Glutamatergic neuron (in vitro differentiated cells): ENCODE results near the gene MYF6. TPM values are rescaled to one million over a fixed set of nuclear protein-coding genes. Genes with fewer than 3 reads are reported as not detected.

Experiments used
- DNase-seq: peaks from one replicate; pipeline ENCODE4 v3.0.0; 2022
- H3K27ac Mint-ChIP-seq: one replicate; pipeline ENCODE4 v1.8.0; 2020; ENCODE audit warnings: mild to moderate bottlenecking, mixed read lengths, inconsistent platforms; ENCODE audit not compliant: unreplicated experiment
- H3K27me3 Mint-ChIP-seq: one replicate; pipeline ENCODE4 v1.8.0; 2020; ENCODE audit warnings: mild to moderate bottlenecking, moderate library complexity, mixed read lengths, inconsistent platforms; ENCODE audit not compliant: unreplicated experiment
- H3K36me3 Mint-ChIP-seq: one replicate; pipeline ENCODE4 v1.8.0; 2020; ENCODE audit warnings: mild to moderate bottlenecking, mixed read lengths, inconsistent platforms; ENCODE audit not compliant: unreplicated experiment
- H3K4me1 Mint-ChIP-seq: one replicate; pipeline ENCODE4 v1.8.0; 2020; ENCODE audit warnings: mild to moderate bottlenecking, low read depth, mixed read lengths, inconsistent platforms; ENCODE audit not compliant: unreplicated experiment
- H3K4me3 Mint-ChIP-seq: one replicate; pipeline ENCODE4 v1.8.0; 2020; ENCODE audit warnings: mild to moderate bottlenecking, mixed read lengths, inconsistent platforms; ENCODE audit not compliant: unreplicated experiment
- H3K9me3 Mint-ChIP-seq: one replicate; pipeline ENCODE4 v1.8.0; 2020; ENCODE audit warnings: mild to moderate bottlenecking, moderate library complexity, mixed read lengths, inconsistent platforms; ENCODE audit not compliant: unreplicated experiment
- CTCF ChIP-seq: fragments of 200-600 bp; sonication (generic); IDR thresholded peaks from one replicate; pipeline ENCODE4 v1.5.0; 2021; ENCODE audit not compliant: partially characterized antibody, unreplicated experiment
- total RNA-seq: library from RNA; stranded (reverse); fragmentation: NEBNext Ultra II Directional; extraction: Animal tissue kit (Norgen Biotek cat#: 25700); gene quantifications from one replicate; pipeline ENCODE4 v1.2.1, GENCODE V29; 2021; ENCODE audit not compliant: unreplicated experiment

The MYF6 gene
- total RNA-seq, 1 donor from 2014 or later: not detected

GRCh38 chr12:80684077-80684495 lies 23.3 kb upstream of the MYF6 start:
- Mint-ChIP-seq H3K36me3 (no peaks in the 10 kb centered on the region), H3K27ac (no peak overlapping the region), H3K9me3 (no peaks in the 10 kb centered on the region), H3K4me3 (no peak overlapping the region), H3K27me3 (no peaks in the 10 kb centered on the region), H3K4me1 (no peaks in the 10 kb centered on the region)
- DNase-seq: no peak
- TF ChIP-seq CTCF: no peak

GRCh38 chr12:80690090-80690489 lies 17.3 kb upstream of the MYF6 start:
- H3K27ac Mint-ChIP-seq: no peak overlapping the region
- no peaks in the 10 kb centered on the region for H3K36me3 Mint-ChIP-seq
- H3K27me3 Mint-ChIP-seq: no peaks in the 10 kb centered on the region
- no peak for TF ChIP-seq CTCF
- no peak overlapping the region for H3K4me3 Mint-ChIP-seq
- H3K9me3 Mint-ChIP-seq: no peaks in the 10 kb centered on the region
- no peak for DNase-seq
- H3K4me1 Mint-ChIP-seq: no peaks in the 10 kb centered on the region

- TF ChIP-seq CTCF: no peak
- H3K27ac Mint-ChIP-seq: no peak overlapping the region
- no peak overlapping the region for H3K4me3 Mint-ChIP-seq
- DNase-seq: no peak
- no peaks in the 10 kb centered on the region for H3K36me3 Mint-ChIP-seq
- H3K9me3 Mint-ChIP-seq: no peaks in the 10 kb centered on the region
- H3K4me1 Mint-ChIP-seq: no peaks in the 10 kb centered on the region
- H3K27me3 Mint-ChIP-seq: no peaks in the 10 kb centered on the region
Observed at GRCh38 chr12:80690513-80690912, 16.9 kb upstream of the MYF6 start.

- Mint-ChIP-seq H3K9me3 (no peaks in the 10 kb centered on the region), H3K27ac (no peak overlapping the region), H3K4me1 (no peaks in the 10 kb centered on the region), H3K36me3 (no peaks in the 10 kb centered on the region), H3K4me3 (no peak overlapping the region), H3K27me3 (no peaks in the 10 kb centered on the region)
- TF ChIP-seq CTCF: no peak
- no peak for DNase-seq
Observed at GRCh38 chr12:80692114-80692513, 15.3 kb upstream of the MYF6 start.

- no peak overlapping the region for H3K4me3 Mint-ChIP-seq
- no peaks in the 10 kb centered on the region for H3K9me3 Mint-ChIP-seq
- no peaks in the 10 kb centered on the region for H3K4me1 Mint-ChIP-seq
- no peaks in the 10 kb centered on the region for H3K27me3 Mint-ChIP-seq
- DNase-seq: no peak
- H3K27ac Mint-ChIP-seq: no peak overlapping the region
- H3K36me3 Mint-ChIP-seq: no peaks in the 10 kb centered on the region
- TF ChIP-seq CTCF: no peak
Observed at GRCh38 chr12:80697270-80697887, 10.1 kb upstream of the MYF6 start.
